Tibial artery (tissue), 4 donors: Measurements from ENCODE around the gene PLCH1.

Experiments used
- DNase-seq, 2 donors: peaks; one replicate each; pipeline ENCODE4 v3.0.0-alpha.2; 2019
- H3K27ac ChIP-seq, 2 donors: fragments of 200-600 bp; sonication (generic) in 1 of 2; 1 replicate in 1 of 2; 2 replicates in 1 of 2; pipeline ENCODE4 v1.5.1; 2018 to 2019; ENCODE audit warnings: mild to moderate bottlenecking in 1 of 2
- H3K27me3 ChIP-seq, 2 donors: fragments of 200-600 bp; sonication (generic) in 1 of 2; one replicate each; pipeline versions ENCODE4 v1.5.1 to v1.6.0; 2016 to 2019
- H3K36me3 ChIP-seq, 3 donors: fragments of 200-600 bp; sonication (generic) in 2 of 3; one replicate each; pipeline ENCODE4 v1.5.1; 2016 to 2019; ENCODE audit warnings: mild to moderate bottlenecking in 2 of 3
- H3K4me1 ChIP-seq, 4 donors: fragments of 200-600 bp; sonication (generic) in 2 of 4; 1 replicate in 3 of 4; 2 replicates in 1 of 4; pipeline ENCODE4 v1.5.1; 2016 to 2019
- H3K4me3 ChIP-seq, 2 donors: fragments of 200-600 bp; sonication (generic) in 1 of 2; 1 replicate in 1 of 2; 2 replicates in 1 of 2; pipeline ENCODE4 v1.5.1; 2018 to 2019; ENCODE audit warnings: mild to moderate bottlenecking in 2 of 2
- H3K9me3 ChIP-seq, 3 donors: fragments of 200-600 bp; sonication (generic) in 1 of 3; one replicate each; pipeline ENCODE4 v1.5.1; 2016 to 2019
- intact Hi-C: fragments of 100-400 bp; cut with DNase I; formaldehyde crosslinking; loops from one replicate; pipeline ENCODE4 v1.15.0; 2023; ENCODE audit warnings: low total_unique reads
- TF ChIP-seq, protein P1 (sequence below), 2 experiments: fragments of 200-600 bp in 1 of 2; fragments of 450-650 bp in 1 of 2; IDR thresholded peaks; one replicate each; pipeline ENCODE4 v1.5.1; 2017 to 2019; ENCODE audit warnings: antibody characterized with exemption in 2 of 2, mild to moderate bottlenecking in 1 of 2, moderate library complexity in 1 of 2

PLCH1 gene

DNA sequence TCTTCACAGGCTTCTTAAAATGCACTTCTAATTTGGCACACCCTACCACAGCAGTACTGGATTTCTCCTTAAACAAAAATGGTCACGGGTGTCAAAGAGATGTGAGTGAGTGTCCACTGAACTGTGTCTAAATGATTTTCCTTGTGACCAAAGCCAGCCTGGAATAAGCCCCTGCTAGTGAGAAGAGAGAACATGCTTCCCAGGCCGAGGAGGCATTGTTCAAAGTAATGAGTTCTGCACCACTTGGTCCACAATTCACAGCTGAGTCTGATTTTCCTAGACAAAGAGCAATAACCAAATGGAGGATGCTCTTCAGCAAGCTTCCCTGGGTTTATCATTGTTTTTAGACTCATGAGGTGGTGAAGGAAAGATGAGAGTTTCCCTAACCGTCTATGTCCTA lies 3.8 kb downstream of the PLCH1 start:
- H3K27ac ChIP-seq = no peak overlapping the region

DNA sequence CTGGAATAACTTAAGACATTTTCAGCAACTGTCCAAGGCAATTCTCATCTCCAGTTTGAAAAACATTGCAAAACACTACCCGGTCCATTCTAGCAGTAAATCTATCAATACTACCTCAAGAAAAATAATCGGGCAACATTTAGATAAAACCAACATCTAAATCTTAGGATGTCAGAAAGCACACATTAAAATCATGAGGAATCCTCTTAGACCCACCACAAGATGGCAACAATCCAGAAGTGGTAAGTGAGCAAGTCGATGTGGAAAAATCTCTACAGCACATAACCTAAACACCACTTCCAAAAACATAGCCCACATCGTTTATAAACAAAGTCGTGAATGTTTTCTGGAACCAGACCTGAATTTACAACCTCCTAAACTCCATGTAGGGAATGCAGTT lies 5.7 kb downstream of the PLCH1 start:
- TF ChIP-seq, protein P1, sequence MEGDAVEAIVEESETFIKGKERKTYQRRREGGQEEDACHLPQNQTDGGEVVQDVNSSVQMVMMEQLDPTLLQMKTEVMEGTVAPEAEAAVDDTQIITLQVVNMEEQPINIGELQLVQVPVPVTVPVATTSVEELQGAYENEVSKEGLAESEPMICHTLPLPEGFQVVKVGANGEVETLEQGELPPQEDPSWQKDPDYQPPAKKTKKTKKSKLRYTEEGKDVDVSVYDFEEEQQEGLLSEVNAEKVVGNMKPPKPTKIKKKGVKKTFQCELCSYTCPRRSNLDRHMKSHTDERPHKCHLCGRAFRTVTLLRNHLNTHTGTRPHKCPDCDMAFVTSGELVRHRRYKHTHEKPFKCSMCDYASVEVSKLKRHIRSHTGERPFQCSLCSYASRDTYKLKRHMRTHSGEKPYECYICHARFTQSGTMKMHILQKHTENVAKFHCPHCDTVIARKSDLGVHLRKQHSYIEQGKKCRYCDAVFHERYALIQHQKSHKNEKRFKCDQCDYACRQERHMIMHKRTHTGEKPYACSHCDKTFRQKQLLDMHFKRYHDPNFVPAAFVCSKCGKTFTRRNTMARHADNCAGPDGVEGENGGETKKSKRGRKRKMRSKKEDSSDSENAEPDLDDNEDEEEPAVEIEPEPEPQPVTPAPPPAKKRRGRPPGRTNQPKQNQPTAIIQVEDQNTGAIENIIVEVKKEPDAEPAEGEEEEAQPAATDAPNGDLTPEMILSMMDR (IDR thresholded peaks at IDR 0.05) = no peak

More for the DNA sequence above, 3.8 kb downstream of the PLCH1 start:
- no peak for DNase-seq
- H3K36me3 ChIP-seq = no peaks in the 10 kb centered on the region
- no peaks in the 10 kb centered on the region for H3K9me3 ChIP-seq
- H3K27me3 ChIP-seq = peaks cover 0 to 19% of the 10 kb centered on the region in 2 donors
- peaks cover 0 to 27% (median 11%) of the 10 kb centered on the region in 4 donors for H3K4me1 ChIP-seq
- intact Hi-C loops = no loop called here
- no peak overlapping the region for H3K4me3 ChIP-seq
- TF ChIP-seq, protein P1 (IDR thresholded peaks at IDR 0.05) = no peak

DNA sequence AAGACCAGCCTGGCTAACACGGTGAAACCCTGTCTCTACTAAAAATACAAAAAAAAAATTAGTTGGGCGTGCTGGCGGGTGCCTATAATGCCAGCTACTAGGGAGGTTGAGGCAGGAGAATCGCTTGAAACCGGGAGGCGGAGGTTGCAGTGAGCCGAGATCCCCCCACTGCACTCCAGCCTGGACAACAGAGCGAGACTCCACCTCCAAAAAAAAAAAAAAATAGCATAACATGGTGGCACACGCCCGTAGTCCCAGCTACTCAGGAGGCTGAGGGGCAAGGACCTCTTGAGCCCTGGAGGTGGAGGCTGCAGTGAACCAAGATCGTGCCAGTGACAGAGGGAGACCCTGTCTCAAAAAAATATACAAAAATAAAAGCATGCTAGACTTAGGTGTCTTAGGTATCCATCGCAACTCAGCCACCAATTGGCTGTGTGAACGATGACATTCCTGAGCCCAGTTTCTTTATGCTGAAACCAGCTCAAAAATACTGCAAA lies 6.2 kb downstream of the PLCH1 start:
- H3K9me3 ChIP-seq = no peaks in the 10 kb centered on the region
- H3K27ac ChIP-seq = no peak overlapping the region
- no peak overlapping the region for H3K4me3 ChIP-seq
- H3K27me3 ChIP-seq = peaks cover 0 to 19% of the 10 kb centered on the region in 2 donors
- DNase-seq = no peak
- peaks cover 0 to 6% (median 2%) of the 10 kb centered on the region in 4 donors for H3K4me1 ChIP-seq
- TF ChIP-seq, protein P1 (IDR thresholded peaks at IDR 0.05) = no peak
- no peaks in the 10 kb centered on the region for H3K36me3 ChIP-seq
- intact Hi-C loops = no loop called here

More for the DNA sequence above, 5.7 kb downstream of the PLCH1 start:
- Histone ChIP-seq H3K4me3 (no peak overlapping the region), H3K27ac (no peak overlapping the region), H3K36me3 (no peaks in the 10 kb centered on the region), H3K9me3 (no peaks in the 10 kb centered on the region), H3K27me3 (peaks cover 0 to 19% of the 10 kb centered on the region in 2 donors), H3K4me1 (peaks cover 0 to 11% (median 7%) of the 10 kb centered on the region in 4 donors)
- no peak for DNase-seq
- intact Hi-C loops = no loop called here

DNA sequence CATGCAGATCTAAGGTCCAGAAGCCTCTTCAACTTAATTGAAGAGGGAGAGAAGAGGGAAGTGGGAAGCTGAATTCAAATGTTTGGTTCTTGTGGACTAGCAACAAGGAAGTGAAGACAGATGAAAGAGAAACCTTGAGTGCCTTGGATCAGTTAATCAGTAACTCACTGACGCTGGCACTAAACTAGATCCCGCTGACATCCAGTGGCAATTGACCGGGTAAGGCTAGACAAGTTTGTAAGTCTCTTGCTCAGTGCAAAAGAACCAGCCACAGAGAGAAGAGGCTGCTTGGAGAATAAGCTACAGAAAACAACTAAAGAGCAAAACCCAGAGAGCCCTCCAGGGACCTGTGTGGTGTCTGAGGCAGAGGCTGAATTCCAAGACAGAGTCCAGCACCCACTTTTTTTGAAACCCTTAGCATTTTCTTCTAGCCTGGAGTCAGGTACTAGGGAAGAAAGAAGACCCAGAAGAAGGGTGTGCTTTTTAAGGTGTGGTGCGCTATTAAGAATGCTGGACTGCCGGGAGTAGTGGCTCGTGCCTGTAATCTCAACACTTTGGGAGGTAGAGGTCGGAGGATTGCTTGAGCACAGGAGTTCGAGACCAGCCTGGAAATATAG lies 6.9 kb downstream of the PLCH1 start:
- H3K9me3 ChIP-seq = no peaks in the 10 kb centered on the region
- no peak for DNase-seq
- H3K27me3 ChIP-seq = peaks cover 0 to 14% of the 10 kb centered on the region in 2 donors
- H3K27ac ChIP-seq = no peak overlapping the region
- no peaks in the 10 kb centered on the region for H3K4me1 ChIP-seq
- no peaks in the 10 kb centered on the region for H3K36me3 ChIP-seq
- H3K4me3 ChIP-seq = no peak overlapping the region
- TF ChIP-seq, protein P1 (IDR thresholded peaks at IDR 0.05) = no peak
- intact Hi-C loops = no loop called here

DNA sequence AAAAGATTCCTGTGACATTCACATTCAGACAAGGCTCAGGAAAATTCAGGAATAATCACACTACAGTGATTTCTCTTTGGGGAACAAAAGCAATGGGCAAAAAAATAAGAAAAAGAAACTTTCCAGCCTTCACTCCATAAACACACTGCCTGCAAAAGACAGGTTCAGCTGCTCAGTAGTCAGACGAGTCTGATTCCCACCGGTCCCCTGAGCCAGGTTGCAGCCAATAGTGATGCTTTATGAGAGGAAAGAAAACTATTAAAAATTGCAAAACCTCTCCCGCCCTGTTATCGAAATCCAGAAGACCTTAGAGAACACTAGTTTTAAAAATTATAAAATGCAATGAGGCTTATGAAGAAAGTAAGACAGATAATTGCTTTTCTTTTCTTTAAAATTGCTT lies 8.5 kb downstream of the PLCH1 start:
- intact Hi-C loops = no loop called here

More for the DNA sequence above, 8.5 kb downstream of the PLCH1 start:
- DNase-seq = no peak
- Histone ChIP-seq H3K27ac (no peak overlapping the region), H3K4me3 (no peak overlapping the region), H3K4me1 (no peaks in the 10 kb centered on the region), H3K9me3 (no peaks in the 10 kb centered on the region), H3K27me3 (peaks cover 0 to 5% of the 10 kb centered on the region in 2 donors), H3K36me3 (no peaks in the 10 kb centered on the region)
- TF ChIP-seq, protein P1 (IDR thresholded peaks at IDR 0.05) = no peak
